IPS-20b (cell line): ENCODE data around the gene AAK1.

ENCODE experiments used
- H3K27ac ChIP-seq: one replicate; pipeline ENCODE4 v1.5.1; 2013; ENCODE audit warnings: low read length
- H3K27me3 ChIP-seq: 2 replicates; pipeline ENCODE4 v1.6.1; 2013; ENCODE audit warnings: mild to moderate bottlenecking, low read length, inconsistent platforms; ENCODE audit not compliant: insufficient read depth
- H3K36me3 ChIP-seq: 2 replicates; pipeline ENCODE4 v1.6.1; 2013; ENCODE audit warnings: low read depth, mild to moderate bottlenecking, inconsistent platforms, low read length, moderate library complexity; ENCODE audit not compliant: insufficient read depth
- H3K4me1 ChIP-seq: 2 replicates; pipeline ENCODE4 v1.6.1; 2013; ENCODE audit warnings: mild to moderate bottlenecking, control low read depth, inconsistent platforms, low read length, moderate library complexity; ENCODE audit not compliant: insufficient read depth
- H3K4me3 ChIP-seq: 2 replicates; pipeline ENCODE4 v1.5.1; 2013; ENCODE audit warnings: mild to moderate bottlenecking, low read length, inconsistent platforms
- H3K9ac ChIP-seq: 2 replicates; pipeline ENCODE4 v1.6.1; 2013; ENCODE audit warnings: low read depth, mild to moderate bottlenecking, inconsistent platforms, low read length, moderate library complexity
- H3K9me3 ChIP-seq: 2 replicates; pipeline ENCODE4 v1.6.1; 2013; ENCODE audit warnings: mild to moderate bottlenecking, low read depth, low read length, inconsistent platforms; ENCODE audit not compliant: insufficient read depth

The AAK1 gene

GRCh38 chr2:69518841-69519240 is 124.7 kb downstream of the AAK1 start:
- H3K4me1 ChIP-seq: peaks cover 4% of the 10 kb centered on the region
- no peak overlapping the region for H3K9ac ChIP-seq
- H3K9me3 ChIP-seq: no peaks in the 10 kb centered on the region
- no peak overlapping the region for H3K4me3 ChIP-seq
- no peaks in the 10 kb centered on the region for H3K27me3 ChIP-seq
- H3K27ac ChIP-seq: no peak overlapping the region
- peaks cover 42% of the 10 kb centered on the region for H3K36me3 ChIP-seq

- Histone ChIP-seq H3K9ac (no peak overlapping the region), H3K4me1 (peaks cover 4% of the 10 kb centered on the region), H3K4me3 (no peak overlapping the region), H3K27ac (no peak overlapping the region), H3K9me3 (no peaks in the 10 kb centered on the region), H3K27me3 (no peaks in the 10 kb centered on the region), H3K36me3 (peaks cover 46% of the 10 kb centered on the region)
Measured at GRCh38 chr2:69517410-69517809, 126.1 kb downstream of the AAK1 start.

- no peaks in the 10 kb centered on the region for H3K27me3 ChIP-seq
- no peaks in the 10 kb centered on the region for H3K9me3 ChIP-seq
- H3K4me1 ChIP-seq: peaks cover 4% of the 10 kb centered on the region
- H3K9ac ChIP-seq: no peak overlapping the region
- no peak overlapping the region for H3K27ac ChIP-seq
- H3K36me3 ChIP-seq: peaks cover 47% of the 10 kb centered on the region
- no peak overlapping the region for H3K4me3 ChIP-seq
Measured at GRCh38 chr2:69514819-69515218, 128.7 kb downstream of the AAK1 start.

GRCh38 chr2:69514406-69514805 is 129.1 kb downstream of the AAK1 start:
- H3K9me3 ChIP-seq: no peaks in the 10 kb centered on the region
- no peak overlapping the region for H3K27ac ChIP-seq
- H3K4me1 ChIP-seq: peaks cover 4% of the 10 kb centered on the region
- H3K9ac ChIP-seq: no peak overlapping the region
- no peaks in the 10 kb centered on the region for H3K27me3 ChIP-seq
- H3K36me3 ChIP-seq: peaks cover 43% of the 10 kb centered on the region
- H3K4me3 ChIP-seq: no peak overlapping the region

GRCh38 chr2:69512446-69512845 is 131.1 kb downstream of the AAK1 start:
- Histone ChIP-seq H3K27me3 (no peaks in the 10 kb centered on the region), H3K9me3 (no peaks in the 10 kb centered on the region), H3K4me1 (no peaks in the 10 kb centered on the region; the same call in 1 of the 2 replicates), H3K27ac (no peak overlapping the region), H3K4me3 (no peak overlapping the region), H3K9ac (no peak overlapping the region), H3K36me3 (peaks cover 46% of the 10 kb centered on the region)

GRCh38 chr2:69510204-69510603 is 133.3 kb downstream of the AAK1 start:
- H3K36me3 ChIP-seq: peaks cover 68% of the 10 kb centered on the region
- H3K4me1 ChIP-seq: no peaks in the 10 kb centered on the region; the same call in 1 of the 2 replicates
- no peak overlapping the region for H3K4me3 ChIP-seq
- H3K9me3 ChIP-seq: no peaks in the 10 kb centered on the region
- H3K27me3 ChIP-seq: no peaks in the 10 kb centered on the region
- H3K27ac ChIP-seq: no peak overlapping the region
- no peak overlapping the region for H3K9ac ChIP-seq

- Histone ChIP-seq H3K9ac (no peak overlapping the region), H3K4me1 (no peaks in the 10 kb centered on the region; the same call in 1 of the 2 replicates), H3K27ac (no peak overlapping the region), H3K36me3 (peaks cover 68% of the 10 kb centered on the region), H3K27me3 (no peaks in the 10 kb centered on the region), H3K9me3 (no peaks in the 10 kb centered on the region), H3K4me3 (no peak overlapping the region)
Measured at GRCh38 chr2:69509750-69510140, 133.8 kb downstream of the AAK1 start.

GRCh38 chr2:69509011-69509749 is 134.4 kb downstream of the AAK1 start:
- no peak overlapping the region for H3K4me3 ChIP-seq
- H3K9me3 ChIP-seq: no peaks in the 10 kb centered on the region
- H3K4me1 ChIP-seq: no peaks in the 10 kb centered on the region; the same call in 1 of the 2 replicates
- no peak overlapping the region for H3K27ac ChIP-seq
- no peaks in the 10 kb centered on the region for H3K27me3 ChIP-seq
- peaks cover 67% of the 10 kb centered on the region for H3K36me3 ChIP-seq
- no peak overlapping the region for H3K9ac ChIP-seq

GRCh38 chr2:69505710-69506109 is 137.8 kb downstream of the AAK1 start:
- no peaks in the 10 kb centered on the region for H3K27me3 ChIP-seq
- no peak overlapping the region for H3K27ac ChIP-seq
- H3K4me3 ChIP-seq: no peak overlapping the region
- peaks cover 41% of the 10 kb centered on the region for H3K36me3 ChIP-seq
- H3K9me3 ChIP-seq: no peaks in the 10 kb centered on the region
- H3K9ac ChIP-seq: no peak overlapping the region
- H3K4me1 ChIP-seq: peaks cover 8% of the 10 kb centered on the region

GRCh38 chr2:69501301-69501700 is 142.2 kb downstream of the AAK1 start:
- H3K36me3 ChIP-seq: peaks cover 10% of the 10 kb centered on the region
- no peak overlapping the region for H3K9ac ChIP-seq
- peak overlapping the region; percentile 6; the same call in 1 of the 2 replicates for H3K4me3 ChIP-seq
- H3K27me3 ChIP-seq: no peaks in the 10 kb centered on the region
- no peak overlapping the region for H3K27ac ChIP-seq
- H3K4me1 ChIP-seq: peaks cover 9% of the 10 kb centered on the region
- H3K9me3 ChIP-seq: no peaks in the 10 kb centered on the region

GRCh38 chr2:69499966-69500365 is 143.6 kb downstream of the AAK1 start:
- Histone ChIP-seq H3K36me3 (no peaks in the 10 kb centered on the region), H3K27me3 (no peaks in the 10 kb centered on the region), H3K27ac (no peak overlapping the region), H3K9ac (no peak overlapping the region), H3K4me1 (peaks cover 9% of the 10 kb centered on the region), H3K4me3 (no peak overlapping the region), H3K9me3 (no peaks in the 10 kb centered on the region)

GRCh38 chr2:69499242-69499641 is 144.3 kb downstream of the AAK1 start:
- Histone ChIP-seq H3K4me3 (no peak overlapping the region), H3K27me3 (no peaks in the 10 kb centered on the region), H3K36me3 (no peaks in the 10 kb centered on the region), H3K9ac (no peak overlapping the region), H3K4me1 (peaks cover 9% of the 10 kb centered on the region), H3K27ac (no peak overlapping the region), H3K9me3 (no peaks in the 10 kb centered on the region)
